HuH-7.5 (cell line): ENCODE results near the gene ACTR3C.
"Not testable (repeated sequence)": the region's sequence is repeated elsewhere in the genome, so short reads cannot be mapped to it uniquely, and the experiment has no call there.

Experiments
- DNase-seq: peaks from one replicate; pipeline ENCODE4 v3.0.0; 2011; ENCODE audit warnings: low spot score

The ACTR3C gene

GRCh38 chr7:150281681-150282403 is 41.5 kb downstream of the ACTR3C start:
- not testable (repeated sequence) for DNase-seq

GRCh38 chr7:150278383-150278782 is 45.0 kb downstream of the ACTR3C start:
- not testable (repeated sequence) for DNase-seq

- not testable (repeated sequence) for DNase-seq
Observed at GRCh38 chr7:150276132-150276695, 47.1 kb downstream of the ACTR3C start.

- not testable (repeated sequence) for DNase-seq
Observed at GRCh38 chr7:150271898-150272297, 51.4 kb downstream of the ACTR3C start.

GRCh38 chr7:150270101-150270824 is 53.1 kb downstream of the ACTR3C start:
- DNase-seq = not testable (repeated sequence)

- not testable (repeated sequence) for DNase-seq
Observed at GRCh38 chr7:150268798-150269197, 54.5 kb downstream of the ACTR3C start.

GRCh38 chr7:150268287-150268686 is 55.1 kb downstream of the ACTR3C start:
- DNase-seq = not testable (repeated sequence)

GRCh38 chr7:150266953-150267665 is 56.2 kb downstream of the ACTR3C start:
- not testable (repeated sequence) for DNase-seq

- not testable (repeated sequence) for DNase-seq
Observed at GRCh38 chr7:150262656-150263055, 60.7 kb downstream of the ACTR3C start.

GRCh38 chr7:150247745-150248144 is 75.6 kb downstream of the ACTR3C start:
- DNase-seq = not testable (repeated sequence)

- DNase-seq = not testable (repeated sequence)
Observed at GRCh38 chr7:150245208-150245607, 78.1 kb downstream of the ACTR3C start.

- not testable (repeated sequence) for DNase-seq
Observed at GRCh38 chr7:150242935-150243334, 80.4 kb downstream of the ACTR3C start.

- DNase-seq = not testable (repeated sequence)
Observed at GRCh38 chr7:150225444-150225843, 97.9 kb downstream of the ACTR3C start.

- DNase-seq = peak; percentile 2
Observed at GRCh38 chr7:150222083-150222972, 101.0 kb downstream of the ACTR3C start.

GRCh38 chr7:150220673-150221181 is 102.6 kb downstream of the ACTR3C start:
- not testable (repeated sequence) for DNase-seq

GRCh38 chr7:150219941-150220658 is 103.2 kb downstream of the ACTR3C start:
- DNase-seq = not testable (repeated sequence)

- DNase-seq = not testable (repeated sequence)
Observed at GRCh38 chr7:150206848-150207247, 116.5 kb downstream of the ACTR3C start.

- not testable (repeated sequence) for DNase-seq
Observed at GRCh38 chr7:150205866-150206265, 117.5 kb downstream of the ACTR3C start.

GRCh38 chr7:150204577-150204976 is 118.8 kb downstream of the ACTR3C start:
- not testable (repeated sequence) for DNase-seq

GRCh38 chr7:150202894-150203293 is 120.5 kb downstream of the ACTR3C start:
- DNase-seq = not testable (repeated sequence)
